ENCODE measurements around the gene IGSF23. TPM values are rescaled to one million over a fixed set of nuclear protein-coding genes. Genes with fewer than 3 reads are reported as not detected.
"Not testable (repeated sequence)": the region's sequence is repeated elsewhere in the genome, so short reads cannot be mapped to it uniquely, and the experiment has no call there.

The IGSF23 gene
- total and polyA plus RNA-seq, 8 donors, result 0.73 TPM; not detected in 7

DNA sequence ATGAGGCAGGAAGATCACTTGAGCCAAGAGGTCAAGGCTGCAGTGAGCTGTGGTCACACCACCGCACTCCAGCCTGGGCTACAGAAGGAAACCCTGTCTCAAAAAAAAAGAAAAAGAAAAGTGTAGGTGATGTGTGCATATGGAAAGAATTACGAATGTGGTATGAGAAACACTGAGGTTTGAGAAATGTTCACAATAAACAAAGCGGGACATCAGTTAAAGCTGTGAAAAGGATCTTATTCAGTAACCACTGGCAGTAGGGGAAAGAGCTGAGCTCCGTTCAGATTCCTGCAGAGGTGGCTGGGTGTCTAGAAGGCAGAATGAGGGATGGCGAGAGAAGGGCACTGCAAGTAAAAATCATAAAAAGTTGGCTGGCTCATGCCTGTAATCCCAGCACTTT is 4.1 kb upstream of the IGSF23 start:
- Histone ChIP-seq H3K27ac (no peak overlapping the region), H3K27me3 (no peaks in the 10 kb centered on the region), H3K4me1 (peaks cover 0 to 24% (median 16%) of the 10 kb centered on the region in 4 donors), H3K36me3 (no peaks in the 10 kb centered on the region), H3K4me3 (no peak overlapping the region), H3K9me3 (no peaks in the 10 kb centered on the region)
- TF ChIP-seq EP300 (IDR thresholded peaks at IDR 0.05), result no peak
- TF ChIP-seq POLR2A (IDR thresholded peaks at IDR 0.05), result no peak
- TF ChIP-seq, protein P1, sequence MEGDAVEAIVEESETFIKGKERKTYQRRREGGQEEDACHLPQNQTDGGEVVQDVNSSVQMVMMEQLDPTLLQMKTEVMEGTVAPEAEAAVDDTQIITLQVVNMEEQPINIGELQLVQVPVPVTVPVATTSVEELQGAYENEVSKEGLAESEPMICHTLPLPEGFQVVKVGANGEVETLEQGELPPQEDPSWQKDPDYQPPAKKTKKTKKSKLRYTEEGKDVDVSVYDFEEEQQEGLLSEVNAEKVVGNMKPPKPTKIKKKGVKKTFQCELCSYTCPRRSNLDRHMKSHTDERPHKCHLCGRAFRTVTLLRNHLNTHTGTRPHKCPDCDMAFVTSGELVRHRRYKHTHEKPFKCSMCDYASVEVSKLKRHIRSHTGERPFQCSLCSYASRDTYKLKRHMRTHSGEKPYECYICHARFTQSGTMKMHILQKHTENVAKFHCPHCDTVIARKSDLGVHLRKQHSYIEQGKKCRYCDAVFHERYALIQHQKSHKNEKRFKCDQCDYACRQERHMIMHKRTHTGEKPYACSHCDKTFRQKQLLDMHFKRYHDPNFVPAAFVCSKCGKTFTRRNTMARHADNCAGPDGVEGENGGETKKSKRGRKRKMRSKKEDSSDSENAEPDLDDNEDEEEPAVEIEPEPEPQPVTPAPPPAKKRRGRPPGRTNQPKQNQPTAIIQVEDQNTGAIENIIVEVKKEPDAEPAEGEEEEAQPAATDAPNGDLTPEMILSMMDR (IDR thresholded peaks at IDR 0.05), result no peak
- no peak for TF ChIP-seq POLR2AphosphoS5 (IDR thresholded peaks at IDR 0.05)
- WGBS, 5 donors, result 76 to 91% (median 90%) methylated on average over 5 of the region's 5 CpGs
- intact Hi-C loops (cut with DNase I; ENCODE audit: low total_unique reads), result no loop called here
- DNase-seq, result no peak

GRCh38 chr19:44610497-44610896 is 2.9 kb upstream of the IGSF23 start:
- DNase-seq; H3K4me3 ChIP-seq; H3K27me3 ChIP-seq; H3K36me3 ChIP-seq; H3K9me3 ChIP-seq; H3K27ac ChIP-seq; intact Hi-C loops (cut with DNase I; ENCODE audit: low total_unique reads): not testable (repeated sequence)
- WGBS, 5 donors, result 46 to 89% (median 81%) methylated on average over 5 of the region's 5 CpGs
- H3K4me1 ChIP-seq, result peaks cover 4 to 35% (median 18%) of the 10 kb centered on the region in 4 donors

DNA sequence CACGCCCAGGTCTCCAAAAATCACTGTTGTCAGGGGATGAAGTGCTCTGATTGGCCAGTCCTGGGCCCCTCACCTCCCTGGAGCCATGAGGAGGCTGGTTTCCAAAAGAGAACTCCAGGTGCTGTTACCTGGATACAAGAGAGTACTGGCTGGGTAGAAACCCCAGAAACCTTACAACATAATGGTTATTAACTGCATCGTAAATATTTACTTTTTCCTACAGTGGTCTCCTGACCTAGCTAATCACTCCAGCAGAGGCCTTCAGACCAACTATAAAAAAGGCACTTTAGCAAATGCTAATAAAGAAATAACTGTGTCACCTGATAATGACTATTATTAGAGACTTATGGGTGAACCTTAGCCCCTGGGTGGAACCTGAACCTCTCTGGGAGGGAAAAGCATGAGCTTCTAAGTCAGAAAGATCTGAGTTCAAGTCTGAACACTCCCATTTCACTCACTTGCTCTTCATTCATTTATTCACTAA is 1.5 kb upstream of the IGSF23 start:
- Histone ChIP-seq H3K4me1 (peaks cover 11 to 45% (median 25%) of the 10 kb centered on the region in 4 donors), H3K4me3 (no peak overlapping the region), H3K9me3 (no peaks in the 10 kb centered on the region), H3K27ac (peak overlapping the region in 3 of 5 donors; percentile 32 to 49 (median 36)), H3K27me3 (no peaks in the 10 kb centered on the region), H3K36me3 (no peaks in the 10 kb centered on the region)
- TF ChIP-seq, protein P1 (IDR thresholded peaks at IDR 0.05), result no peak
- TF ChIP-seq POLR2A (IDR thresholded peaks at IDR 0.05) (no peak), POLR2AphosphoS5 (IDR thresholded peaks at IDR 0.05) (no peak), EP300 (IDR thresholded peaks at IDR 0.05) (no peak)
- intact Hi-C loops (cut with DNase I; ENCODE audit: low total_unique reads), result no loop called here
- peak in 1 of 2 donors; percentile 86 for DNase-seq
- 26 to 56% (median 48%) methylated on average over 2 of the region's 2 CpGs for WGBS, 5 donors

DNA sequence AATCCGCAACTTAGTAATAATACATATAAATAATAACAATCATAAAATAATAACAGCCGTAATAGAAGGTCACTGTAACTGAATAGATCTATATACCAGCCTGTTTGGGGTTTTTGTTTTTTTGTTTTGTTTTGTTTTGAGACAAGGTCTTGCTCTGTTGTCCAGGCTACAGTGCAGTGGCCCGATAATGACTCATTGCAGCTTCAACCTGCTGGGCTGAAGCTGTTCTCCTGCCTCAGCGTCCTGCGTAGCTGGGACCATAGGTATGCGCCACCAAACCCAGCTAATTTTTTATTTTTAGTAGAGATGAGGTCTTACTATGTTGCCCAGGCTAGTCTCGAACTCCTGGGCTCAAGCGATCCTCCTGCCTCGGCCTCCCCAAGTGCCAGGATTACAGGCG is 950 bp downstream of the IGSF23 start:
- 91 to 96% (median 95%) methylated on average over 10 of the region's 10 CpGs for WGBS, 5 donors
- no peaks in the 10 kb centered on the region for H3K27me3 ChIP-seq
- no peak for DNase-seq
- no peak overlapping the region for H3K4me3 ChIP-seq
- intact Hi-C loops (cut with DNase I; ENCODE audit: low total_unique reads), result no loop called here
- no peak overlapping the region for H3K27ac ChIP-seq
- peaks cover 11 to 33% (median 19%) of the 10 kb centered on the region in 4 donors for H3K4me1 ChIP-seq
- no peaks in the 10 kb centered on the region for H3K36me3 ChIP-seq
- no peak for TF ChIP-seq POLR2AphosphoS5 (IDR thresholded peaks at IDR 0.05)
- TF ChIP-seq EP300 (IDR thresholded peaks at IDR 0.05), result no peak
- no peak for TF ChIP-seq POLR2A (IDR thresholded peaks at IDR 0.05)
- TF ChIP-seq, protein P1 (IDR thresholded peaks at IDR 0.05), result no peak
- no peaks in the 10 kb centered on the region for H3K9me3 ChIP-seq

DNA sequence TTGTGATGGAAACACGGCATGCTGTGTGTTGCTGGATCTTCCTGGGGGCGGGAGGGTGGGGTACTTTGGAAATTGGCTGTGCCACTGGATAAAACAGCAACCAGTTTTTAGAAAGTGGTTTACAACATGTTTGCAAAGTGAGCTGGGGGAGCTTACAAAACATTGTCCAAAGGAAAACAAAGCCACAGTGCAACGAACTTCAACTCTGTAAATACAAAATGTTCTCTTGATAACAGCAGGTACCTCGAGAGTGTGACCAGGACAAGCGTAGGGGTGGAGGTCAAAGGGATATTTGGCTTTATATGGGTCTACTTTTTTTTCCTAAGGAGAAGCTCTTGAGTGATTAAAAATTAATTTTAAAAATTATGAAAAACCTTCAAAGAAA is 2.5 kb downstream of the IGSF23 start:
- intact Hi-C loops (cut with DNase I; ENCODE audit: low total_unique reads), result no loop called here
- TF ChIP-seq POLR2A (IDR thresholded peaks at IDR 0.05) (no peak), POLR2AphosphoS5 (IDR thresholded peaks at IDR 0.05) (no peak), EP300 (IDR thresholded peaks at IDR 0.05) (no peak)
- TF ChIP-seq, protein P1 (IDR thresholded peaks at IDR 0.05), result no peak
- Histone ChIP-seq H3K36me3 (no peaks in the 10 kb centered on the region), H3K9me3 (no peaks in the 10 kb centered on the region), H3K4me1 (peaks cover 11 to 33% (median 19%) of the 10 kb centered on the region in 4 donors), H3K4me3 (no peak overlapping the region), H3K27ac (peak overlapping the region in 4 of 5 donors; percentile 39 to 77 (median 58)), H3K27me3 (no peaks in the 10 kb centered on the region)
- peak in 1 of 2 donors; percentile 29 for DNase-seq
- 15 to 30% (median 20%) methylated on average over 5 of the region's 5 CpGs for WGBS, 5 donors

All from stomach (tissue), 9 donors.